HFFc6 (cell line): ENCODE results near the gene CASP3. TPM values are rescaled to one million over a fixed set of nuclear protein-coding genes. Genes with fewer than 3 reads are reported as not detected.
"Not testable (repeated sequence)": the region's sequence is repeated elsewhere in the genome, so short reads cannot be mapped to it uniquely, and the experiment has no call there.

ENCODE experiments used
- DNase-seq: peaks from one replicate; pipeline ENCODE4 v3.0.0-alpha.2; 2018
- H3K27ac Mint-ChIP-seq: 2 replicates; pipeline ENCODE4 v1.8.0; 2020; ENCODE audit warnings: mild to moderate bottlenecking, mixed read lengths
- H3K27me3 Mint-ChIP-seq: 2 replicates; pipeline ENCODE4 v1.8.0; 2021; ENCODE audit warnings: mild to moderate bottlenecking, moderate library complexity, mixed read lengths; ENCODE audit not compliant: insufficient read depth
- H3K36me3 Mint-ChIP-seq: 2 replicates; pipeline ENCODE4 v1.8.0; 2021; ENCODE audit warnings: low read depth, mixed read lengths
- H3K4me1 Mint-ChIP-seq: 2 replicates; pipeline ENCODE4 v1.8.0; 2020; ENCODE audit warnings: low read depth, mixed read lengths
- H3K4me3 Mint-ChIP-seq: 2 replicates; pipeline ENCODE4 v1.8.0; 2020; ENCODE audit warnings: mild to moderate bottlenecking, moderate library complexity, mixed read lengths
- H3K9me3 Mint-ChIP-seq: 2 replicates; pipeline ENCODE4 v1.8.0; 2020; ENCODE audit warnings: mild to moderate bottlenecking, mixed read lengths
- total RNA-seq, 6 experiments: library from RNA; stranded (reverse); fragmentation: NEBNext Ultra II Directional; extraction: Animal tissue kit (Norgen Biotek cat#: 25700); gene quantifications; 2 replicates in 1 of 6; 3 replicates in 5 of 6; pipeline ENCODE4 v1.2.3, GENCODE V29; 2021
- TF ChIP-seq, protein P1 (sequence below): fragments of 200-600 bp; sonication (generic); IDR thresholded peaks from 2 replicates; pipeline ENCODE4 v1.5.0; 2021; ENCODE audit warnings: antibody characterized with exemption, mild to moderate bottlenecking

The CASP3 gene
- total RNA-seq, 6 experiments from 2014 or later = 25.8 to 31.6 (median 26.5) TPM

DNA sequence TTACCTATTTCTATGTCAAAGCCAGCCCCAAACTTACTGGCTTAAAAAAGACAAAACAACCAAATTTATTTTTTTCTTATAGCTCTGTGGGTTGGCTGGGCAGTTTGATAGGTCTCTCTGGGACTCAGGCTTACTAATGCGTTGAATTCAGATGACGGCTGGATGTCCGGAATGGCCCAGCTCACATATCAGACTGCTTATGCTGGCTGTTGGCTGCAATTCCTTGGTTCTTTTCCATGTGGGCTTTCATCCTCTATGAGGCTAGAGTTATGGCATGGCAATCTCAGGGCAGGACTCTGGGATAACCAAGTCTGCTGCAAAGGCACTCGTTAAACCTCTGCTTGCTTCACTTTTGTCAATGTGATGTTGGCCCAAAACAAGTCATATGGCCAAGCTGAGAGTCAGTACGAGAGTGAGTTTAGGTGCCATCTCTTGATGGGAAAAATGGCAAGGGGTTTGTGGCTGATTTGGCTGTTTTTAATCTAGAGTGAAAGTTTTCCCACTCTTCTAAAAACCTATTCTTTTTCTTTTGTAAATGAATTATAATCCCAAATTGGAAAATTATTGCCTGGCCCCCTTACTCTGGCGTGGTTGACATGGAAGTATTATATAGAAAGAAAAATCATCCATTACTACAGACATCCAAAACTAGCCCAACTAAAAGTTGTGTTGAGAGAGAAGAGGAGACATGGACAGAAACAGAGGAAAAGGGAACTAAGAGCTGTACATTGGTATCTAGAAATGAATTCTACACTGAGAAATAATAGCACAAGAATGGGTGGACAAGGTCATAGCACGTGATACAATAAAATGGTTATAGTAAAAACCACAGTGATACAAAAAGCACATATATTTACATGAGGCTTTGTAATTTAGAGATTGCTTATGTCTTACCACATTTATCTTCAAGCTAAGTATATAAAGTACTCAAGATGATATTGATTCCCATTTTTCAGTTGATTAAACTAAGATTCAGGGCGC, 6.9 kb upstream of the CASP3 start:
- H3K4me1 Mint-ChIP-seq = peaks cover 27% of the 10 kb centered on the region
- peak overlapping the region; percentile 52; the same call in 1 of the 2 replicates for H3K27ac Mint-ChIP-seq
- H3K36me3 Mint-ChIP-seq = peaks cover 13% of the 10 kb centered on the region; the same call in 1 of the 2 replicates
- DNase-seq = no peak
- no peaks in the 10 kb centered on the region; the same call in 1 of the 2 replicates for H3K27me3 Mint-ChIP-seq
- H3K4me3 Mint-ChIP-seq = no peak overlapping the region
- H3K9me3 Mint-ChIP-seq = no peaks in the 10 kb centered on the region
- TF ChIP-seq, protein P1, sequence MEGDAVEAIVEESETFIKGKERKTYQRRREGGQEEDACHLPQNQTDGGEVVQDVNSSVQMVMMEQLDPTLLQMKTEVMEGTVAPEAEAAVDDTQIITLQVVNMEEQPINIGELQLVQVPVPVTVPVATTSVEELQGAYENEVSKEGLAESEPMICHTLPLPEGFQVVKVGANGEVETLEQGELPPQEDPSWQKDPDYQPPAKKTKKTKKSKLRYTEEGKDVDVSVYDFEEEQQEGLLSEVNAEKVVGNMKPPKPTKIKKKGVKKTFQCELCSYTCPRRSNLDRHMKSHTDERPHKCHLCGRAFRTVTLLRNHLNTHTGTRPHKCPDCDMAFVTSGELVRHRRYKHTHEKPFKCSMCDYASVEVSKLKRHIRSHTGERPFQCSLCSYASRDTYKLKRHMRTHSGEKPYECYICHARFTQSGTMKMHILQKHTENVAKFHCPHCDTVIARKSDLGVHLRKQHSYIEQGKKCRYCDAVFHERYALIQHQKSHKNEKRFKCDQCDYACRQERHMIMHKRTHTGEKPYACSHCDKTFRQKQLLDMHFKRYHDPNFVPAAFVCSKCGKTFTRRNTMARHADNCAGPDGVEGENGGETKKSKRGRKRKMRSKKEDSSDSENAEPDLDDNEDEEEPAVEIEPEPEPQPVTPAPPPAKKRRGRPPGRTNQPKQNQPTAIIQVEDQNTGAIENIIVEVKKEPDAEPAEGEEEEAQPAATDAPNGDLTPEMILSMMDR = no peak

DNA sequence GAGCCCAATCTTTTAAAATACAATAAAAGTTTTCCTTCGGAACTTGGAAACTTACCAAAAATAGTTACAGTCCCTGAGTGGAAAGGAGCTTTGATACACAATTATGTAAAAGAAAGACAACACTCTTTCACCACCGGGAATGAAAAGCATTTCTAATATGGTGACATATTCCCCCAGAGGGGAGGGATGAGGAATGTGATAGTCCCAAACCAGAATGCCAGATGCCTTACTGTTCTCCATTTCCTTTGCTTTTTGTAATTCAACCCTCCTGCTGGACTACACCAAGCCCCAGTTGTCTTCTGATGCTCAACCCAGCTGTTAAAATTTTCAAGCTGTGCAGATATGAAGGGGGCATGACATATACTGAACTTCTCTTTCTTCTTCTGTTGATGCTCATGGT, 4.4 kb upstream of the CASP3 start:
- TF ChIP-seq, protein P1 = no peak
- peak overlapping the region; percentile 53 for H3K27ac Mint-ChIP-seq
- peak; percentile 72 for DNase-seq
- peak overlapping the region; percentile 16; the same call in 1 of the 2 replicates for H3K4me3 Mint-ChIP-seq
- no peaks in the 10 kb centered on the region for H3K9me3 Mint-ChIP-seq
- no peaks in the 10 kb centered on the region; the same call in 1 of the 2 replicates for H3K27me3 Mint-ChIP-seq
- peaks cover 13% of the 10 kb centered on the region; the same call in 1 of the 2 replicates for H3K36me3 Mint-ChIP-seq
- H3K4me1 Mint-ChIP-seq = peaks cover 38% of the 10 kb centered on the region

DNA sequence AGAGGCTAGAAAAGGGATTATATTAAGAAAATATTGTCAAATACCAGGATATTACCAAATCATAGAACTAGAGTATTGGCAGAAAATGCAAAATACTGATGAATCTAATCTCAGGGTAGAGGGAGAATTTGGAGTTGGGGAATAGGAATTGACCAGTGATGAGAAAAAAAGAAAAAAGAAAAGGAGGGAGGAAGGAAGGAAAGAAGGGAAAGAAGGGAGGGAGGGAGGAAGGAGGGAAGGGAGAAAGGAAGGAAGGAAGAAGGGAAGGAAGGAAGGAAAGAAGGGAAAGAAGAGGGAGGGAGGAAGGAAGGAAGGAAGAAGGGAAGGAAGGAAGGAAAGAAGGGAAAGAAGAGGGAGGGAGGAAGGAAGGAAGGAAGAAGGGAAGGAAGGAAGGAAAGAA, 3.4 kb upstream of the CASP3 start:
- H3K27ac Mint-ChIP-seq, DNase-seq, H3K27me3 Mint-ChIP-seq, H3K9me3 Mint-ChIP-seq, H3K4me3 Mint-ChIP-seq: not testable (repeated sequence)
- Mint-ChIP-seq H3K36me3 (peaks cover 18% of the 10 kb centered on the region), H3K4me1 (peaks cover 43% of the 10 kb centered on the region)

- TF ChIP-seq, protein P1 = no peak
- Mint-ChIP-seq H3K27me3 (peaks cover 2% of the 10 kb centered on the region), H3K4me1 (peaks cover 51% of the 10 kb centered on the region), H3K27ac (no peak overlapping the region; the same call in 1 of the 2 replicates), H3K36me3 (peaks cover 15% of the 10 kb centered on the region), H3K4me3 (no peak overlapping the region), H3K9me3 (no peaks in the 10 kb centered on the region)
- DNase-seq = no peak
Measured at GRCh38 chr4:184651899-184652298, 2.7 kb upstream of the CASP3 start.

DNA sequence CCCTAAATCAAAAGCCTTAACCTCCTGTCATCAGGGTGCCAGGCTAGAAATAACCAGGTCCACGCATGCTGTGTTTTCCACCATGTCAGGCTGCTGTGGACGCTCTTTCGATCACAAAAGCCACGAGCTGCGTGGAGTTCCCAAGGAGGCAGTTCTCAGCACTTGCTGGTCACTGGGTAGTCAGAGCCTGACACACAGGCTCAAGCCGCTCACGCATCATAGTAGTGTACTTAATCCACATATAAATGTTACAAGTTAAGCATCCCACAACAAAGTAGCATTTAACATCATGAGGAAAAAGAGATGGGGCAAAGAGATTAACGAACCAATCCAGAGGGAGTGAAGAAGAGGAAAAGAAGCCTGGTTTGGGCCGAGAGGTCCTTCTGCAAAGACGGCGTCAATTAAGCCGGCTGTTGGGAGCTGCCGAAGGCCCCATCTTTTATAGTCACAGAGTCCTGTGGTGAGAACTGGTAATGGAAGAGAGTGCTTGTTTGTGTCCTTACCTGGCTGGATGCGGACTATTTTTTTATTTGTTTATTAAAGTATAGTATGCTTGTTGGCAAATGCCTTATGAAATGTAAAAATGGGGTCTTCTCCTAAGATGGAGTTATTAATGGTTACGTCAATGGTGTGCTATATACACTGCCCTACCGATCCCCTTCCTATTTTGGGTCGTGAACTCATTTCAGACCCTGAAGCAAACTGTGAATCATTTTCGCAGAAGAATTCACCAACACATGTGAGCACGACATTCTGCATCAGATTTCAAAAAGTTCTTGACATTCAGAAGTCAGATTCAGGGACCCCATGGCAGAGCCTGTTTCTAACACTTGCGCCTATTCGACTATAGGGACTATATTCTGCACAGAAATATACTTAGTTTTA, 966 bp upstream of the CASP3 start:
- peak; percentile 54 for DNase-seq
- peak overlapping the region; percentile 95 for H3K27ac Mint-ChIP-seq

More for the DNA sequence above, 966 bp upstream of the CASP3 start:
- Mint-ChIP-seq H3K4me1 (peaks cover 66% of the 10 kb centered on the region), H3K4me3 (peak overlapping the region; percentile 88), H3K36me3 (peaks cover 17% of the 10 kb centered on the region), H3K9me3 (no peaks in the 10 kb centered on the region), H3K27me3 (peaks cover 2% of the 10 kb centered on the region)
- TF ChIP-seq, protein P1 = 0 out of 2 replicates have a peak, but pooled peaks have one; percentile 13
